GM10266 (cell line): Measurements from ENCODE around the gene PIGH.
"Not testable (repeated sequence)": the region's sequence is repeated elsewhere in the genome, so short reads cannot be mapped to it uniquely, and the experiment has no call there.

ENCODE experiments used
- DNase-seq: peaks from one replicate; pipeline ENCODE4 v3.0.0; 2012; ENCODE audit errors: extremely low spot score
- CTCF ChIP-seq: IDR thresholded peaks from 2 replicates; pipeline ENCODE4 v1.5.1; 2012; ENCODE audit warnings: mild to moderate bottlenecking, low read depth; ENCODE audit not compliant: control insufficient read depth, insufficient read depth; ENCODE audit errors: missing control alignments

PIGH gene

DNA sequence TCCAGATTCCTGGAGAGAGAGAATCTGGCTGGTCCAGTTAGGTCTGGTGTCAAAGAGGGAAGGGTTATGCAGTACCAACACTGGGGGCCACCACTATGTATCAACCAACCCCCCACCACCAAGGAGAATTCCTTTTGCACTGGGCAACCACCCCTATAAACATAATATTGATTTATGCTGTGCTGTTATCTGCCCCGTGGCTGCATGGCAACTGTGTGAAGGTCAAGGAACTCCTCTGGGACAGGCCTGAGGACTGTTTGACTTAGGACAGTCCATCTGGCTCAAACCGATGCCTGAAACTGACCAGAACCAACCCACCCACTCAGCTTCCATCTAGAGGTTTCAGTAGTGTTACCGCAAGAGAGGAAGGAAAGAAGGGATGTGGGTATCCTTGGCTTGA, 46.5 kb downstream of the PIGH start:
- DNase-seq = no peak
- TF ChIP-seq CTCF = no peak

GRCh38 chr14:67551940-67552339, 48.1 kb downstream of the PIGH start:
- no peak for DNase-seq
- no peak for TF ChIP-seq CTCF

DNA sequence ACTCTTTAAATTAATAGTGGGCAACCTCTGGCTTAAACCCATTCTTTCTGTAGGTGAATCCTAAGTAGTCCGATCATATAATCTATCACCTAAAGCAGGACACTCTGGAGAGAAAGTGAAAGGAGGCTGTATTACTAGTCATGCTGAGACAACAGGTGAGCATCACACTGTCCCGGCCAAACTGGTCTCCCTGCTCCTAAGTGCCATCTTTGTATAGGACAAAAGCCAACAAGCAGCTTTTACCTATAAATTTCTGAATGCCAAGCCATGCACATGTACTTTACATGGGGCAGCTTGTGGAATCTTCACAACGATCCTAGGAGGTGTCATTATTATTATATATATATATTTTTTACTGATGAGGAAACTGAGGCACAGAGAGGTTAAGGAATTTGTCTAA, 48.9 kb downstream of the PIGH start:
- no peak for DNase-seq
- TF ChIP-seq CTCF = no peak

- DNase-seq = no peak
- no peak for TF ChIP-seq CTCF
Observed at GRCh38 chr14:67549734-67550133, 50.3 kb downstream of the PIGH start.

DNA sequence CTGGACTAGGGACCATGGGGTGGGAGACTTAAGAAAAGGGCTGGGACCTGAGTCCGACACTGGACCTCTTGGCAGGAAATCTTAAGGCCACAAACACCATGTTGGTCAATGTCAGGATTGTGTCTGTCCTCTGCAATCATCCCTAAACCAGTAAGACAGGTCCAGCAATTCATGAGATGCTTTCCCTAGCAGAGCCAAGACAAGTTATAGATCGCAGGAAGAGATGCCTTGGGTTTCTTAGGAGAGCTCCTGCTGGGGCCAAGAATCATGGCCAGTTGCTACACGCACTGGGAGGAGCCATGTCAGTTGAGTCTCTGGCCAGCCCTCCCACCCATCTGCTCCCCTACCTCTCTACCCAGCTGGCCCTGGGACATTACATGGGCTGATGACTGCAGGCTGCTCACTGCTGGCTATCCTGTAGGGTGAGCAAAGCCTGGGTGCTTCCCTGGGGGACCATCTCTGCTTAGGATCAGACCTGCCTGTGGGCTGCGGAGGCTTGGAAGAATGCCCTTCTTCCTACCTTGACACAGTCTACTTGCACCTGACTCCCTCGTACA, 52.8 kb downstream of the PIGH start:
- no peak for DNase-seq
- no peak for TF ChIP-seq CTCF

DNA sequence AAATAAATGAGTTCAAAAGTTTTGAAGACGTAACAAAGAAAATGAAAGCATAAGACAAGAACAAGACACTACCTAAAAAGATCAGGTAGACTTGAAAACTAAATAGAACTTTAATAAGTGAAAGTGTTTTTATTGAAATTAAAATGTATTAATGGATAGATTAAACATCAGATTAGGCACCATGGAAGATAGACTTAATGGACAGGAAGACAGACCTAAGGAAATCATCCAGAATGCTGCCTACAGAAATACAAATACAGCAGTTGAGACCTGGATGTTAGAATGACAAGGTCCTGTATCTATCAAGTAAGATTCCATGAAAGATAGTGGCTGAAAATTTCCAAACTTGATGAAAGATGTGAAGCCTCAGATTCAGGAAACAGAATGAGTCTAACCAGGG, 55.5 kb downstream of the PIGH start:
- TF ChIP-seq CTCF = no peak
- no peak for DNase-seq

GRCh38 chr14:67542620-67543019, 57.4 kb downstream of the PIGH start:
- not testable (repeated sequence) for DNase-seq
